KOPT-K1 (cell line): ENCODE results near the gene DLK1.

ENCODE experiments used
- H3K27ac ChIP-seq: fragments of 200-600 bp; sonication (generic); 2 replicates; pipeline ENCODE4 v1.5.1; 2016; ENCODE audit warnings: antibody characterized with exemption, mild to moderate bottlenecking, low read depth, low read length; ENCODE audit not compliant: poor library complexity, severe bottlenecking
- H3K36me3 ChIP-seq: fragments of 200-600 bp; sonication (generic); 2 replicates; pipeline ENCODE4 v1.5.1; 2017; ENCODE audit warnings: antibody characterized with exemption, mild to moderate bottlenecking, low read length, moderate library complexity; ENCODE audit not compliant: insufficient read depth
- H3K9me3 ChIP-seq: fragments of 200-600 bp; sonication (generic); 2 replicates; pipeline ENCODE4 v1.5.1; 2017; ENCODE audit warnings: antibody characterized with exemption, low read length, mild to moderate bottlenecking; ENCODE audit not compliant: insufficient read depth, poor library complexity, severe bottlenecking

Gene DLK1

DNA sequence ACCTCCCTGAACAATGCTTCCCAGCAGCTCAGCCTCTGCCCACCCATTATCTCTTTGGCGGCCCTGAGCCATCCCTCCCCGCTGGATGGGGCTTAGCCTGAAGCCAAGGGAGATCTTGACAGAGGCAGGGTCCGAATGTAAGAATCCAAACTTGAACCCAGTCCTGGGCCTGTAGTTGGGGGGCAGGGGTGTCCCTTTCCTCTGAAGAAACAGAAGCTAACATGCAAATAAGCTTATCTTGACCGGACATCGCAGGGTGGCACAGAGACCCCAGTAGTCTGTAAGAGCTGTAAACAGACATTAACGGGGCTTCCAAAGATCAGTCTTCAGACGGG is 6.0 kb downstream of the DLK1 start:
- Histone ChIP-seq H3K27ac (no peak overlapping the region), H3K9me3 (no peaks in the 10 kb centered on the region), H3K36me3 (no peaks in the 10 kb centered on the region)

DNA sequence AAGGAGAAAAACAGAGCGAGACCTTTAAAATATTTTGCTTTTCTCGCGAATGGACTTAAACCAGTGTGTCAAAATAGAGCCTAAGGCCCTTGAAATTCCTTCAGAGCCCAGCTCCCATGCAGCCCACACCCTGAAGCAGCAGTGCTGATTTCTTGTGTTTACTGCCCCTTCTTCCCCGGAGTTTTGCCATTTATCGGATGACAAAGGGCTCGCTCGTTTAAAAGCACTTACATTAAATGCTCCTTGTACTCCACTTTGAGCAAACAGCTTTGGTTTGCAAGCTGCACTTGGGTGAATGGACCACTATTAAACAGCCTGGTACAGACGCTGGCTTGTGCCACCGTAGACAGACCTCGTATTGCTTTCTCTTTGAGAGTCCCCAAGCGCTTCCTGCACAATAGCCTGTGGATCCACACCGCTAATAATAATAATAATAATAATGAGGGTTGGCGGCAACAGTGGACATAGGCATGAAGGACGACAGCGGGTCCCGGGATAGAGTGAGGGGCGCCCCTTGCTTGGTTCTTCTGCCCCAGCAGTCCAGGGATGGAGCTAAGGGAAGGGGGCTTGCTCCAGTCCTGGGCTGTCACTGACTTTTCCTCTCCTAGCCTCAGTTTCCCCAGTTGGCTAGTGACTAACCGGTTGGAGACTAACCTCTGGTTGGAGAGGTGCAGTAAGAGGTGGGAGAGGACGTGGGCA is 6.6 kb downstream of the DLK1 start:
- no peaks in the 10 kb centered on the region for H3K36me3 ChIP-seq
- no peak overlapping the region for H3K27ac ChIP-seq
- H3K9me3 ChIP-seq, result no peaks in the 10 kb centered on the region

DNA sequence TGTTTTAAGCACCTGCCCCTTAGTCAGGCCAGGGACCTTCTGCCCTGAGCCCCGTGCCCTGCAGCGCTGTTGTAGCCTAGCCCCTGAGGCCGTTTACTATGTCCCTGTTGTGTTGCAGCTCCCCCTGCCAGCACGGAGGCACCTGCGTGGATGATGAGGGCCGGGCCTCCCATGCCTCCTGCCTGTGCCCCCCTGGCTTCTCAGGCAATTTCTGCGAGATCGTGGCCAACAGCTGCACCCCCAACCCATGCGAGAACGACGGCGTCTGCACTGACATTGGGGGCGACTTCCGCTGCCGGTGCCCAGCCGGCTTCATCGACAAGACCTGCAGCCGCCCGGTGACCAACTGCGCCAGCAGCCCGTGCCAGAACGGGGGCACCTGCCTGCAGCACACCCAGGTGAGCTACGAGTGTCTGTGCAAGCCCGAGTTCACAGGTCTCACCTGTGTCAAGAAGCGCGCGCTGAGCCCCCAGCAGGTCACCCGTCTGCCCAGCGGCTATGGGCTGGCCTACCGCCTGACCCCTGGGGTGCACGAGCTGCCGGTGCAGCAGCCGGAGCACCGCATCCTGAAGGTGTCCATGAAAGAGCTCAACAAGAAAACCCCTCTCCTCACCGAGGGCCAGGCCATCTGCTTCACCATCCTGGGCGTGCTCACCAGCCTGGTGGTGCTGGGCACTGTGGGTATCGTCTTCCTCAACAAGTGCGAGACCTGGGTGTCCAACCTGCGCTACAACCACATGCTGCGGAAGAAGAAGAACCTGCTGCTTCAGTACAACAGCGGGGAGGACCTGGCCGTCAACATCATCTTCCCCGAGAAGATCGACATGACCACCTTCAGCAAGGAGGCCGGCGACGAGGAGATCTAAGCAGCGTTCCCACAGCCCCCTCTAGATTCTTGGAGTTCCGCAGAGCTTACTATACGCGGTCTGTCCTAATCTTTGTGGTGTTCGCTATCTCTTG is 7.6 kb downstream of the DLK1 start:
- Histone ChIP-seq H3K36me3 (no peaks in the 10 kb centered on the region), H3K9me3 (no peaks in the 10 kb centered on the region), H3K27ac (no peak overlapping the region)

DNA sequence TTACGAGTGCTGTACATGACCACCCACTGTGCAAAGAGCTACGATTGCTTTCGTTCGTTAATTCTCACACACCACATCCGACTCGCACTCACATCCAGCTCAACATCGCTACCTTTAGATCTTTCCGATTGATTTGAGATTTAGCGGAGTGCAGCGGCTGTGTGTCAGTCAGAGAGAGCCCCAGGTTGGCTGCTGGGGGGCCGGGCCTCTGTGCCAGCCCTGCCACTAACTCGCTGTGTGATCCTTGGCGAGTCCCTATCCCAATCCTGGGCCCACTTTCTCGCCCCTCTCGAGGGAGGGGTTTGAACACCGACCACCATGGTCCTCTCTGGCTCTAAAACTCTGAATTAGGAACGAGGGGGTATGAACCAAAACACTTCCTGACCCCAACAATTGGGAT is 8.6 kb downstream of the DLK1 start:
- no peak overlapping the region for H3K27ac ChIP-seq
- H3K9me3 ChIP-seq, result no peaks in the 10 kb centered on the region
- no peaks in the 10 kb centered on the region for H3K36me3 ChIP-seq

DNA sequence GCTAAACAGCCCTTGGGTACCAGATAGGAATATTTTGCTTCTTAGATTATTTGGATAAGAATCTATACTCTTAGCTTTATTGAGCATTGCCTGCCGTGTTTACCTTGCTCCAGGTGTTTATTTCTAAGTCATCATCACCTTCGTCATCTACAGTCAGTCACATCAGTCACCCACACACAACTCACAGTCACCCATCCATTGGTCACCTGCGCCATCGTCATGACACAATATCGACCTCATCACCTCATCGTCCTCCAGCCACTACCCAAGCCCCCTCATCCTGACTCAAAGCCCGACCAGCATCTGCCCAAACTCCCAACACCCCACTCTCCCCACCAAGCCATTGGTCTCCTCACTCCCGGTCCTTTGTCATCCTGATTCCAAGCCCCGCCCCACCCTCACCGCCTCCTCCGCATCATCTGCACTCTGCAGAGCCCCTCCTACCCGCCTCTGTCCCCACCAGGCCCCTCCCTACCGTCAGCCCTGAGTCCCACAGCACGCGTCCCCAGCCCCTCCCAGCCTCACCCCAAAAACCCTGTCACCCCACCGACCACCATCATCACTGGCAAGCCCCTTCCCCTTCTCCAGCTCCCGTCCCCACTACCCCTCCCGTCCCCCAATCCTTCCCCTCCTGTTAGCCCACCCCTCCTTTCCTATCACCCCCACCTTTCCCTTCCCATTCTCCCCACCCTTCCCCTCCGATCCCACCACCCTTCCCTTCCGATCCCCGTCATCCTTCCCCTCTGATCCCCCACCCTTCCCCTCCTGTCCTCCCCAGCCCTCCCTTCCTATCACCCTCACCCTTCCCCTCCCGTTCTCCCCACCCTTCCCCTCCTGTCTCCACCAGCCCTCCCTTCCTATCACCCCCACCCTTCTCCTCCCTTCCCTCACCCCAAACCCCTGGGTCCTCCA is 9.8 kb downstream of the DLK1 start:
- Histone ChIP-seq H3K27ac (no peak overlapping the region), H3K36me3 (no peaks in the 10 kb centered on the region), H3K9me3 (no peaks in the 10 kb centered on the region)

DNA sequence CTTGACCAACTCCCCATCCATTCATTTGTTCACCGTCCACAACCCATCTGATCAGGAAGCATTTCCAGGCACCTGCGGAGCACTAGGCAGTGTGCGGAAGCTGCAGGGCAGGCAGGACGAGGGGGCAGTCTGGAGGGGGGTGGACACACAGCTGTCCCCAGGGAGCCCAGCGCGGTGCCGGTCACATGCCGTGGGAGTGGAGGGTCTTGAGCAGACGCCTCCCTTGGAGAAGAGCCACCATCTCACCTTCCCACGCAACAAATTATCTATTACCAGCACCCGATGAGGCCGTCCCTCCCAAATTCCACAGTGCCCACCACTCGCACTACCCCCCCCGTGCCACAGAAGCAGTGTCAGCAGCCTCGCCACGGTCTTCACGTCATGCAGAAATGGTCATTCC is 10.8 kb downstream of the DLK1 start:
- Histone ChIP-seq H3K27ac (no peak overlapping the region), H3K36me3 (no peaks in the 10 kb centered on the region), H3K9me3 (no peaks in the 10 kb centered on the region)

DNA sequence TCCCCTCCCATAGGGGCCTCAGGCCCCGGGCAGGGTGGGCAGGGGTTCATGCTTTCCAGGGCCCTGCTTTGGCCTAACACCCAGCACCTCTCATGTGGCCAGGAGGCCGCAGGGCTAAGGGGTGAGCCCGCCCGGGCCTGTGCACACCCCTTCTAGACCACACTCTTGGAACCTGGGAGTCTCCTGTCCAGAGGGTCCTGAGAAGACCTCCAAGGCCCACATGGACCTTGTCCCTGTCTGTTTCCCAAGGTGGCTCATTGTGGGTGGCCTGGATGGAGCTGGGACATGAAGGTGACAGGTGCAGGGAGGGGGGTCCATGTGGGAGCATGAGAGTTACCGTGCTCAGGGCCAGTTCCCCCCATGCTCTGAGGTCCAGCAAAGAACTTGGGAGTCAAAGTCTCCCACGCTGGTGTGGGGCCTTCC is 11.6 kb downstream of the DLK1 start:
- H3K36me3 ChIP-seq, result no peaks in the 10 kb centered on the region
- H3K27ac ChIP-seq, result no peak overlapping the region
- H3K9me3 ChIP-seq, result no peaks in the 10 kb centered on the region

DNA sequence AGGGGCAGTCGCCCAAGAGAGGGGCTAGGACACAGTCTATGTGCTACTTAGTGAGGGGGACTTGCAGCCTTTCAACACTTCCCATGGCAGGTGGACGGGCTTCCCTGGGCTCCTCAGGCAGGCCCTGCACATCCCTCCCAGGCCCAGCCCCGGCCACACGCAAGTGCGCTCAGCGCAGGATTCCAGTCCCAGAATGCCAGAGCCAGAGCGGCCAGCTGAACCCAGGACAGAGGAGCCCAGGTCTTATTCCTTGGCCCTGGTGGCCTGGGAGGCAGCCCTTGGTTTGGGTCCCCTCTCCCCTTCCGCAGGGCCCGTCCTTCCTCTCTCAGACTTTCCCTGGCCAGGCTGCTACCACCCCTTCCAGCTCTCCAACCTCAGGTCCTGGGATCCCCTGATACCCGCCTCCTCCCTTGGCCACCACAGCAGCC is 12.0 kb downstream of the DLK1 start:
- Histone ChIP-seq H3K36me3 (no peaks in the 10 kb centered on the region), H3K9me3 (no peaks in the 10 kb centered on the region)

DNA sequence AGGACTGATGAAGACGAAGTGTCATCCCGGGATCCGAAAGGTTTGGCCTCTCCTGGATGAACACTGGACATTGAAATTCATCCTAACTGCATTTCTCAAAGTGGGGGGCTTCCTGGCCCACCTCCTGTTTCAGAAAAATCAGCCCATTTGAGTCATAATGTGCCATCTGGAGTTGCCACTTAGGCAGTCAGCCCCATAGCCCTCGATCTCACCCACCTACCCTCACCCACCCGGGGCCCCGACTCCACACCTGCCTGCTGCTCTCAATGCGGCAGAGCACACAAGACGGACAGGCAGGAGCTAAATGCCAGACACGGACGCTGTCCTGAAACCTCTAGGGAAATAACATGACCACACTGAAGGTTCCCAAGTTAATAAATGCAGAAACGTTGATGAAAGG is 12.6 kb downstream of the DLK1 start:
- Histone ChIP-seq H3K36me3 (no peaks in the 10 kb centered on the region), H3K27ac (no peak overlapping the region), H3K9me3 (no peaks in the 10 kb centered on the region)

More for the DNA sequence above, 12.0 kb downstream of the DLK1 start:
- no peak overlapping the region for H3K27ac ChIP-seq

DNA sequence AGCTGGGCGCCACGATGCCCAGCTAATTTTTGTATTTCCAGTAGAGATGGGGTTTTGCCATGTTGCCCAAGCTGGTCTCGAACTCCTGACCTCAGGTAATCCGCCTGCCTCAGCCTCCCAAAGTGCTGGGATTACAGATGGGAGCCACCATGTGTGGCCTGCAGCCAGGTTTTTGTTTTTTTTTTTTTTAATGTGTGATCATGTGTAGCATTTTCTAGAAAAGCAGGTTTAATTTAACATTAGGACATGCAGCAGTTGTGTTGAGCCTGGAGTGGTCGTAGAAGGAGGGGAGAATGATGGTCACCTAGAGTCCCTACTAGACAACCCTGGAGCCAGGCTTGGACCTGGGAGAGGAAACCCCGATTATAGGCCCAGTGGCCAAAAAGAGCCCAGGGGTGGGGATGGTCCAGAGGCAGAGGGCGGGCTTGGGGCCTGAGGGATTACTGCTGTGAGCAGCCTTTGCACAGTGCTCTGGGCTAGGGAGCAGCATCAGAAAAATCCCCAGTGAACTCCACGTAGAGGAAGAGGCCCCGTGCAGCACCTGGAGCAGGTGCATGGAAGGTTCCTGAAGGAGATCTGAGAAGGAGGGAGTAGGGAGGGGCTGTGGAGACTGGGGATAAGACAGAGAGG is 13.6 kb downstream of the DLK1 start:
- H3K9me3 ChIP-seq, result no peaks in the 10 kb centered on the region
- no peaks in the 10 kb centered on the region for H3K36me3 ChIP-seq
- no peak overlapping the region for H3K27ac ChIP-seq

DNA sequence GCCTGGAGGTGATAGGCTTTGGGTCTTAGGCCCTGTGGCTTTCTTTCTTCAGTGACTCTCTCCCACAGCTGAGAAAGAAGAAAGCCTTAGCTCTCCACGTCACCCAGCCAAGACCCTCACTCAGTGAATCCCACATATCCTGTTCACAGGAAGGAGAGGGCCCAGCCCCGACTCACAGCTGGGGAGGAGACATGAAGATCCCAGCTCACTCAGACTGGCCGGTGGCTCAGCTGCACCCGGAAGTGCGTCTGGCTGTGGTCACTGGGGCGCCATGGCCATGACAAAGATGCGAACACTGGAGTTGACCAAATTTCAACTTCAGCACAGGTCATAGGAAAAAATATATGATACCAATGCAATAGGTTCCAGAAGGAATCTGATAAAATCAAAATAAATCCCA is 14.2 kb downstream of the DLK1 start:
- H3K36me3 ChIP-seq, result no peaks in the 10 kb centered on the region

DNA sequence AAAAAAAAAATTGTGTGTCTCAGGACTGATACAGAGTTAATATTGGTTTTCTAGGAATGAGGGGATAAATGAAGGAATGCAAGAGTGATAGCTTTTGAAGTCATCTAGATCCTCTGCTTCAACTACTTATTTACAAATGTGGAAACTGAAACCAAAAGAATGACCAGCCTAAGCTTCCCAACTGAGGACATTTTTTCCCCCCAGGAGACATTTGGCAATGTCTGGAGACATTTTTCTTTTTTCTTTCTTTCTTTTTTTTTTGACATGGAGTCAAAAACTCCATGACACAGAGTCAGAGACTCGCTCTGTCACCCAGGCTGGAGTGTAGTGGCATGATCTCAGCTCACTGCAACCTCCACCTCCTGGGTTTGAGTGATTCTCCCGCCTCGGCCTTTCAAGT is 15.3 kb downstream of the DLK1 start:
- Histone ChIP-seq H3K36me3 (no peaks in the 10 kb centered on the region), H3K9me3 (no peaks in the 10 kb centered on the region), H3K27ac (no peak overlapping the region)

More for the DNA sequence above, 14.2 kb downstream of the DLK1 start:
- H3K9me3 ChIP-seq, result no peaks in the 10 kb centered on the region
- no peak overlapping the region for H3K27ac ChIP-seq

DNA sequence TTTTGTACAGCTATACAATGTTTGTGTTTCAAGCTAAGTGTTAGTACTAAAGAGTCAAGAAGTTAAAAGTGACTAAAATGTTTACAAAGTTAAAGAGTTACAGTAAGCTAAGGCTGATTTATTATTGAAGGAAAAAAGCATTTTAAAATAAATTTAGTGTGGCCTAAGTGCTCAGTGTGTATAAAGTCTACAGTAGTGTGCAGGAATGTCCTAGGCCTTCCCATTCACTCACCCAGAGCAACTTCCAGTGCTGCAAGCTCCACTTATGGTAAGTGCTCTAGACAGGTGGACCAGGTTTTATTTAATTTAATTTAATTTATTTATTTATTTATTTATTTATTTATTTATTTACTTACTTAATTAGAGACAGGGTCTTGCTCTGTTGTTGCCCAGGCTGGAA is 19.6 kb downstream of the DLK1 start:
- Histone ChIP-seq H3K36me3 (no peaks in the 10 kb centered on the region), H3K27ac (no peak overlapping the region)

DNA sequence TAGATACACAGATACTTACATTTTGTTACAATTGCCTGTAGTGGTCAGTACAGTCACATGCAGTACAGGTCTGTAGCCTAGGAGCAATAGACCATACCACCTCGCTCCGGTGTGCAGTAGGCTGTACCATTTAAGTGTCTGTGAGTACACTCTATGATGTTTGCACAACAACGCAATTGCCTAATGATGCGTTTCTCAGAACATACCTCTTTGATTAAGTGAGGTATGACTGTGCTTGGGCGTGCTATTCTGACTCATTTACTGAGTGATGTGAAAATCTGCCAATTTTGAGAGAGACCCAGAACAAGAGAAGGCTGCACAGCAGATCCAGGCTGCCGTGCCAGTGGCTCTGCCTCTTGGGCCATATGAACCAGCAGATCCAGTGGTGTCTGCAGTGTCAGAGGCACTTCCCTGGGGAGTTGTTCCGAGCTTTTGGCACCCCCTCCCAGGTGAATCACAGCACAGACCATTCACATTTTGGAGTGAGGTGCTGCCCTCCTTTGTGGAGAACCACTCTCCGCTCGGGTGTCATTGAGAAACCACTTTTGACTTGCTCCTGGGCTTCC is 20.4 kb downstream of the DLK1 start:
- no peak overlapping the region for H3K27ac ChIP-seq

More for the DNA sequence above, 19.6 kb downstream of the DLK1 start:
- no peaks in the 10 kb centered on the region for H3K9me3 ChIP-seq

More for the DNA sequence above, 20.4 kb downstream of the DLK1 start:
- Histone ChIP-seq H3K9me3 (no peaks in the 10 kb centered on the region), H3K36me3 (no peaks in the 10 kb centered on the region)
